ENCODE data around the gene MEAK7. TPM values are rescaled to one million over a fixed set of nuclear protein-coding genes. Genes with fewer than 3 reads are reported as not detected.

The MEAK7 gene
- total and polyA plus RNA-seq, 4 experiments from 2014 or later, result 3.3 to 16.8 (median 11.1) TPM

- CTCF ChIA-PET (ENCODE audit: partially characterized antibody), result interaction anchor here (1.2 to 2.4 kb wide), 4 partner anchors 19 to 178 kb away, joined by 3 to 6 read pairs (median 4); no protein-coding TSS in a partner anchor
- H3K27ac ChIP-seq (ENCODE audit: low read depth, low read length), result no peak overlapping the region
- H3K4me3 Mint-ChIP-seq, result peak overlapping the region in 5 of 8 donors; percentile 10 to 31 (median 22)
- H3K27me3 Mint-ChIP-seq, result no peaks in the 10 kb centered on the region
- POLR2A ChIA-PET (ENCODE audit: partially characterized antibody), result interaction anchor here (0.6 to 10.4 kb wide), 10 partner anchors 15 to 153 kb away, joined by 3 to 245 read pairs (median 10); partner anchors contain the start of gene COTL1
- peak overlapping the region in 6 of 7 donors; percentile 6 to 97 (median 71) for H3K27ac Mint-ChIP-seq
- no peaks in the 10 kb centered on the region for H3K27me3 ChIP-seq (ENCODE audit: insufficient read depth, low read length)
- no peaks in the 10 kb centered on the region for H3K9me3 Mint-ChIP-seq
- no peak for DNase-seq
- peaks cover 39 to 66% (median 53%) of the 10 kb centered on the region in 4 donors for H3K4me1 Mint-ChIP-seq
- no peak overlapping the region for H3K4me3 ChIP-seq (ENCODE audit: low read length in 2 of 2)
- no peaks in the 10 kb centered on the region for H3K36me3 ChIP-seq (ENCODE audit: insufficient read depth, low read length)
- H3K36me3 Mint-ChIP-seq, result peaks cover 7 to 18% of the 10 kb centered on the region in 2 donors
- H3K4me1 ChIP-seq (ENCODE audit: insufficient read depth, low read length), result peaks cover 71% of the 10 kb centered on the region
- H3K9me3 ChIP-seq (ENCODE audit: control insufficient read depth in 1 of 2, low read length in 2 of 2), result no peaks in the 10 kb centered on the region
- intact Hi-C loops (cut with micrococcal nuclease), result no loop called here
Observed at GRCh38 chr16:84547546-84548061, 43.1 kb upstream of the MEAK7 start.

- ChIA-PET POLR2A (ENCODE audit: partially characterized antibody) (interaction anchor here (1.3 to 10.4 kb wide), 6 partner anchors 28 to 70 kb away, joined by 3 to 245 read pairs (median 42); partner anchors contain the start of gene COTL1), CTCF (ENCODE audit: partially characterized antibody) (interaction anchor here (0.8 to 1.5 kb wide), 4 partner anchors 19 to 76 kb away, joined by 3 to 4 read pairs (median 4); no protein-coding TSS in a partner anchor)
- Histone ChIP-seq H3K4me1 (ENCODE audit: insufficient read depth, low read length) (peaks cover 65% of the 10 kb centered on the region), H3K36me3 (ENCODE audit: insufficient read depth, low read length) (no peaks in the 10 kb centered on the region), H3K27me3 (ENCODE audit: insufficient read depth, low read length) (no peaks in the 10 kb centered on the region), H3K9me3 (ENCODE audit: control insufficient read depth in 1 of 2, low read length in 2 of 2) (no peaks in the 10 kb centered on the region), H3K27ac (ENCODE audit: low read depth, low read length) (no peak overlapping the region), H3K4me3 (ENCODE audit: low read length in 2 of 2) (no peak overlapping the region)
- Mint-ChIP-seq H3K4me1 (peaks cover 38 to 60% (median 47%) of the 10 kb centered on the region in 4 donors), H3K27ac (peak overlapping the region; percentile 51 to 97 (median 78)), H3K4me3 (peak overlapping the region; percentile 2 to 73 (median 37)), H3K36me3 (peaks cover 7 to 15% of the 10 kb centered on the region in 2 donors), H3K9me3 (no peaks in the 10 kb centered on the region), H3K27me3 (no peaks in the 10 kb centered on the region)
- no peak for DNase-seq
- intact Hi-C loops (cut with micrococcal nuclease), result no loop called here
Observed at GRCh38 chr16:84546669-84547545, 42.4 kb upstream of the MEAK7 start.

- no peaks in the 10 kb centered on the region for H3K27me3 ChIP-seq (ENCODE audit: insufficient read depth, low read length)
- H3K27me3 Mint-ChIP-seq, result no peaks in the 10 kb centered on the region
- H3K4me1 ChIP-seq (ENCODE audit: insufficient read depth, low read length), result peaks cover 49% of the 10 kb centered on the region
- DNase-seq, result no peak
- peak overlapping the region in 2 of 7 donors; percentile 2 to 58 for H3K27ac Mint-ChIP-seq
- no peaks in the 10 kb centered on the region for H3K9me3 Mint-ChIP-seq
- ChIA-PET CTCF (ENCODE audit: partially characterized antibody) (interaction anchor here (0.6 to 0.7 kb wide), 2 partner anchors 76 to 178 kb away, joined by 3 to 4 read pairs; no protein-coding TSS in a partner anchor), POLR2A (ENCODE audit: partially characterized antibody) (interaction anchor here (1.1 kb wide), 1 partner anchor 55 kb away, joined by 6 read pairs; no protein-coding TSS in a partner anchor)
- intact Hi-C loops (cut with micrococcal nuclease), result no loop called here
- H3K36me3 ChIP-seq (ENCODE audit: insufficient read depth, low read length), result no peaks in the 10 kb centered on the region
- H3K9me3 ChIP-seq (ENCODE audit: control insufficient read depth in 1 of 2, low read length in 2 of 2), result no peaks in the 10 kb centered on the region
- H3K4me1 Mint-ChIP-seq, result peaks cover 33 to 50% (median 40%) of the 10 kb centered on the region in 4 donors
- peaks cover 7 to 13% of the 10 kb centered on the region in 2 donors for H3K36me3 Mint-ChIP-seq
- H3K4me3 Mint-ChIP-seq, result peak overlapping the region in 2 of 8 donors; percentile 38 to 48
- no peak overlapping the region for H3K27ac ChIP-seq (ENCODE audit: low read depth, low read length)
- H3K4me3 ChIP-seq (ENCODE audit: low read length in 2 of 2), result no peak overlapping the region
Observed at GRCh38 chr16:84545114-84545737, 40.8 kb upstream of the MEAK7 start.

- CTCF ChIA-PET (ENCODE audit: partially characterized antibody), result interaction anchor here (0.8 to 1.8 kb wide), 3 partner anchors 38 to 82 kb away, joined by 3 to 6 read pairs (median 4); no protein-coding TSS in a partner anchor
- Mint-ChIP-seq H3K4me3 (peak overlapping the region in 7 of 8 donors; percentile 24 to 76 (median 59)), H3K4me1 (peaks cover 26 to 40% (median 32%) of the 10 kb centered on the region in 4 donors), H3K36me3 (peaks cover 7 to 10% of the 10 kb centered on the region in 2 donors), H3K27me3 (no peaks in the 10 kb centered on the region), H3K27ac (peak overlapping the region in 5 of 7 donors; percentile 2 to 86 (median 75)), H3K9me3 (no peaks in the 10 kb centered on the region)
- no peaks in the 10 kb centered on the region for H3K27me3 ChIP-seq (ENCODE audit: insufficient read depth, low read length)
- no peak overlapping the region for H3K4me3 ChIP-seq (ENCODE audit: low read length in 2 of 2)
- H3K4me1 ChIP-seq (ENCODE audit: insufficient read depth, low read length), result peaks cover 39% of the 10 kb centered on the region
- no peaks in the 10 kb centered on the region for H3K9me3 ChIP-seq (ENCODE audit: control insufficient read depth in 1 of 2, low read length in 2 of 2)
- POLR2A ChIA-PET (ENCODE audit: partially characterized antibody), result interaction anchor here (0.9 to 2.0 kb wide), 5 partner anchors 9 to 50 kb away, joined by 3 to 5 read pairs (median 4); no protein-coding TSS in a partner anchor
- intact Hi-C loops (cut with micrococcal nuclease), result no loop called here
- peak overlapping the region; percentile 1 for H3K27ac ChIP-seq (ENCODE audit: low read depth, low read length)
- H3K36me3 ChIP-seq (ENCODE audit: insufficient read depth, low read length), result no peaks in the 10 kb centered on the region
- DNase-seq, result no peak
Observed at GRCh38 chr16:84544031-84544773, 39.7 kb upstream of the MEAK7 start.

- Mint-ChIP-seq H3K27me3 (no peaks in the 10 kb centered on the region), H3K9me3 (no peaks in the 10 kb centered on the region), H3K4me1 (peaks cover 22 to 35% (median 27%) of the 10 kb centered on the region in 4 donors), H3K27ac (no peak overlapping the region), H3K36me3 (peaks cover 7 to 10% of the 10 kb centered on the region in 2 donors), H3K4me3 (no peak overlapping the region)
- ChIA-PET POLR2A (ENCODE audit: partially characterized antibody) (interaction anchor here (0.6 to 2.0 kb wide), 6 partner anchors 10 to 51 kb away, joined by 3 to 5 read pairs (median 4); no protein-coding TSS in a partner anchor), CTCF (ENCODE audit: partially characterized antibody) (interaction anchor here (0.6 to 1.8 kb wide), 3 partner anchors 8 to 83 kb away, joined by 3 to 6 read pairs (median 4); no protein-coding TSS in a partner anchor)
- Histone ChIP-seq H3K4me3 (ENCODE audit: low read length in 2 of 2) (no peak overlapping the region), H3K36me3 (ENCODE audit: insufficient read depth, low read length) (no peaks in the 10 kb centered on the region), H3K27me3 (ENCODE audit: insufficient read depth, low read length) (no peaks in the 10 kb centered on the region), H3K4me1 (ENCODE audit: insufficient read depth, low read length) (peaks cover 30% of the 10 kb centered on the region), H3K9me3 (ENCODE audit: control insufficient read depth in 1 of 2, low read length in 2 of 2) (no peaks in the 10 kb centered on the region), H3K27ac (ENCODE audit: low read depth, low read length) (no peak overlapping the region)
- intact Hi-C loops (cut with micrococcal nuclease), result no loop called here
- DNase-seq, result no peak
Observed at GRCh38 chr16:84543253-84543652, 38.8 kb upstream of the MEAK7 start.

GRCh38 chr16:84541999-84542817 is 37.7 kb upstream of the MEAK7 start:
- Histone ChIP-seq H3K4me3 (ENCODE audit: low read length in 2 of 2) (no peak overlapping the region), H3K27me3 (ENCODE audit: insufficient read depth, low read length) (no peaks in the 10 kb centered on the region), H3K36me3 (ENCODE audit: insufficient read depth, low read length) (no peaks in the 10 kb centered on the region), H3K9me3 (ENCODE audit: control insufficient read depth in 1 of 2, low read length in 2 of 2) (no peaks in the 10 kb centered on the region), H3K27ac (ENCODE audit: low read depth, low read length) (no peak overlapping the region), H3K4me1 (ENCODE audit: insufficient read depth, low read length) (peaks cover 21% of the 10 kb centered on the region)
- peaks cover 20 to 28% (median 25%) of the 10 kb centered on the region in 4 donors for H3K4me1 Mint-ChIP-seq
- DNase-seq, result no peak
- no peak overlapping the region for H3K4me3 Mint-ChIP-seq
- H3K27ac Mint-ChIP-seq, result no peak overlapping the region
- POLR2A ChIA-PET (ENCODE audit: partially characterized antibody), result interaction anchor here (1.0 to 1.6 kb wide), 2 partner anchors 22 to 73 kb away, joined by 3 to 4 read pairs; no protein-coding TSS in a partner anchor
- H3K36me3 Mint-ChIP-seq, result peaks cover 7 to 8% of the 10 kb centered on the region in 2 donors
- CTCF ChIA-PET (ENCODE audit: partially characterized antibody), result interaction anchor here (0.6 to 1.8 kb wide), 2 partner anchors 9 to 79 kb away, joined by 4 to 6 read pairs; no protein-coding TSS in a partner anchor
- intact Hi-C loops (cut with micrococcal nuclease), result no loop called here
- H3K9me3 Mint-ChIP-seq, result no peaks in the 10 kb centered on the region
- H3K27me3 Mint-ChIP-seq, result no peaks in the 10 kb centered on the region
